Thoracic aorta (tissue), 2 donors: ENCODE results near the gene RSPO1. TPM values are rescaled to one million over a fixed set of nuclear protein-coding genes. Genes with fewer than 3 reads are reported as not detected.

Experiments
- ATAC-seq: fragments of 150-250 bp; one replicate; pipeline ENCODE4 v1.8.0; 2017; ENCODE audit warnings: low read depth; ENCODE audit not compliant: insufficient number of reproducible peaks, low FRiP score
- DNase-seq: peaks from one replicate; pipeline ENCODE4 v3.0.0-alpha.2; 2020; ENCODE audit warnings: low spot score
- H3K27ac ChIP-seq, 2 donors: fragments of 200-600 bp; sonication (generic); 1 replicate in 1 of 2; 2 replicates in 1 of 2; pipeline ENCODE4 v1.5.1; 2016; ENCODE audit warnings: mild to moderate bottlenecking in 2 of 2, moderate library complexity in 2 of 2
- H3K27me3 ChIP-seq: fragments of 200-600 bp; sonication (generic); replicated peaks from 2 replicates; pipeline ENCODE4 v1.6.0; 2016; ENCODE audit warnings: mild to moderate bottlenecking; ENCODE audit not compliant: insufficient read depth
- H3K36me3 ChIP-seq: fragments of 200-600 bp; sonication (generic); one replicate; pipeline ENCODE4 v1.5.1; 2016
- H3K4me1 ChIP-seq, 2 donors: fragments of 200-600 bp; sonication (generic); 1 replicate in 1 of 2; 2 replicates in 1 of 2; pipeline versions ENCODE4 v1.5.1 to v1.6.0; 2016; ENCODE audit warnings: low read depth in 2 of 2, mild to moderate bottlenecking in 1 of 2; ENCODE audit not compliant: control insufficient read depth in 1 of 2
- H3K4me3 ChIP-seq: fragments of 200-600 bp; sonication (generic); 2 replicates; pipeline ENCODE4 v1.5.1; 2016; ENCODE audit warnings: mild to moderate bottlenecking
- H3K9me3 ChIP-seq: fragments of 200-600 bp; sonication (generic); 2 replicates; pipeline ENCODE4 v1.5.1; 2016
- total RNA-seq, 2 donors: library from RNA; depleted of rRNA; stranded (reverse); fragments of >200 nt; gene quantifications; one replicate each; pipeline versions ENCODE4 v1.1.0 to v1.2.3, GENCODE V29; 2016
- TF ChIP-seq, protein P1 (sequence below): fragments of 200-600 bp; sonication (generic); IDR thresholded peaks from one replicate; pipeline ENCODE4 v1.5.1; 2019; ENCODE audit warnings: antibody characterized with exemption

Gene RSPO1
- total RNA-seq, 2 donors from 2014 or later: 0.42 to 0.95 TPM

GRCh38 chr1:37650721-37651120 is 16.0 kb upstream of the RSPO1 start:
- no peak for DNase-seq
- TF ChIP-seq, protein P1, sequence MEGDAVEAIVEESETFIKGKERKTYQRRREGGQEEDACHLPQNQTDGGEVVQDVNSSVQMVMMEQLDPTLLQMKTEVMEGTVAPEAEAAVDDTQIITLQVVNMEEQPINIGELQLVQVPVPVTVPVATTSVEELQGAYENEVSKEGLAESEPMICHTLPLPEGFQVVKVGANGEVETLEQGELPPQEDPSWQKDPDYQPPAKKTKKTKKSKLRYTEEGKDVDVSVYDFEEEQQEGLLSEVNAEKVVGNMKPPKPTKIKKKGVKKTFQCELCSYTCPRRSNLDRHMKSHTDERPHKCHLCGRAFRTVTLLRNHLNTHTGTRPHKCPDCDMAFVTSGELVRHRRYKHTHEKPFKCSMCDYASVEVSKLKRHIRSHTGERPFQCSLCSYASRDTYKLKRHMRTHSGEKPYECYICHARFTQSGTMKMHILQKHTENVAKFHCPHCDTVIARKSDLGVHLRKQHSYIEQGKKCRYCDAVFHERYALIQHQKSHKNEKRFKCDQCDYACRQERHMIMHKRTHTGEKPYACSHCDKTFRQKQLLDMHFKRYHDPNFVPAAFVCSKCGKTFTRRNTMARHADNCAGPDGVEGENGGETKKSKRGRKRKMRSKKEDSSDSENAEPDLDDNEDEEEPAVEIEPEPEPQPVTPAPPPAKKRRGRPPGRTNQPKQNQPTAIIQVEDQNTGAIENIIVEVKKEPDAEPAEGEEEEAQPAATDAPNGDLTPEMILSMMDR: no peak
- no peak overlapping the region for H3K4me3 ChIP-seq
- ATAC-seq: no peak
- H3K36me3 ChIP-seq: no peaks in the 10 kb centered on the region
- H3K4me1 ChIP-seq: no peaks in the 10 kb centered on the region
- no peak overlapping the region for H3K27ac ChIP-seq
- no peaks in the 10 kb centered on the region for H3K9me3 ChIP-seq
- no peaks in the 10 kb centered on the region for H3K27me3 ChIP-seq

DNA sequence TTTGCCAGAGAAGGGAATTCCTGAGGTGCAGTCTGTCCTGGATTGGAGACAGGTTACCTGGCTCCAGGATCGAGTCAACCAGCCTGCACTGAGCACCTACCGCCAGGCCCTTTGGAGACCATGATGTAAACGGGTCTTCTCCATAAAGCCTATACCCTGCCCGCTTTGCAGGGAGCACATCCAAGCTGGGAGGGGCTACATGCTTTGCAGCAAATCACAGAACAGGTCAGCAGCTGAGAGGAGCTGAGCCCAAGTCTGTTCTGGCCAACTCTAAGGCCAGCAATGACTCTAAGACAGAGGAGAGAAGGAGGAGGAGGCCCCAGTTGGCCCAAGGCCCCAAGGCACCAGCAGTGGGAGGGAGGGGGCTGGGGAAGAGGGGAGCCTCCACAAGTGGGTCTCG is 15.5 kb upstream of the RSPO1 start:
- TF ChIP-seq, protein P1: no peak
- Histone ChIP-seq H3K27ac (no peak overlapping the region), H3K9me3 (no peaks in the 10 kb centered on the region), H3K27me3 (no peaks in the 10 kb centered on the region), H3K4me1 (no peaks in the 10 kb centered on the region), H3K4me3 (no peak overlapping the region), H3K36me3 (no peaks in the 10 kb centered on the region)
- ATAC-seq: no peak
- no peak for DNase-seq

GRCh38 chr1:37647281-37647680 is 12.6 kb upstream of the RSPO1 start:
- TF ChIP-seq, protein P1: no peak
- no peaks in the 10 kb centered on the region for H3K4me1 ChIP-seq

DNA sequence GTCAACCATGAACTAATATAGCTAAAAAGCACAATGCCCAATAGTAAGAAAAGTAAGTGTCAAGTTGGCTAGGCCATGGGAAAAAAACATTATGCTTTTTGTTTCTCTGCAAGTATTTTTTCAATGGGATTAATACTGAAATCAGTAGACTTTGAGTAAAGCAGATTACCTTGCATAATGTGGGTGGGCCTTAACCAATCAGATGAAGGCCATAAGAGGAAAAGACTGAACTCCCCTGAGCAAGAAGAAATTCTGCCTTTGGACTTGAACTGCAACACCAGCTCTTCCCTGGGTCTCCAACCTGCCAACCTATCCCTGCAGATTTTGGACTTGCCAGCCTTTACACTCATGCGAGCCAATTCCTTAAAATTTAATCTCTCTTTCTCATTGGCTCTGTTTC is 6.4 kb upstream of the RSPO1 start:
- TF ChIP-seq, protein P1: no peak
- Histone ChIP-seq H3K4me1 (no peaks in the 10 kb centered on the region), H3K27me3 (no peaks in the 10 kb centered on the region), H3K4me3 (no peak overlapping the region), H3K36me3 (no peaks in the 10 kb centered on the region), H3K9me3 (peaks cover 16% of the 10 kb centered on the region), H3K27ac (no peak overlapping the region)
- ATAC-seq (no peak), DNase-seq (no peak)

More at GRCh38 chr1:37647281-37647680, 12.6 kb upstream of the RSPO1 start:
- Histone ChIP-seq H3K36me3 (no peaks in the 10 kb centered on the region), H3K27me3 (no peaks in the 10 kb centered on the region), H3K4me3 (no peak overlapping the region), H3K9me3 (peaks cover 4% of the 10 kb centered on the region), H3K27ac (no peak overlapping the region)
- DNase-seq (no peak), ATAC-seq (no peak)

DNA sequence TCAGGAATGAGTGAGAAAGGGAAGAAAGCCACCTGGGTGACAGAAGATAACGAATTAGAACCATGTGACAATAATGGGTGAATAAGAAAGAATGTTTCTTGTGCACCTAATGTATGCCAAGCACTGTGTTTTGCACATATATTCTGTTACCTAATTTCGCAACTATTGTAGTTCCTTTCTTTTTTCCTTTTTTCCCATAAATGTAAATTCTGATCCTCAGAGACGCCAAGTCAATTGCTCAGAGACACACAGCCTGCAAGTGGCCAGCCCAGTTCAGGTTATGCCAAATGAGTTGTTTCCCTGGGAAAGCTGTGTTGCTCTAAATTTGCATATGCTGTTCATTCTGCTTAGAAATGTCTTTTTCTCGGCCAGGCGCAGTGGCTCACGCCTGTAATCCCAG is 1.7 kb upstream of the RSPO1 start:
- no peak for ATAC-seq
- Histone ChIP-seq H3K4me1 (peaks cover 9% of the 10 kb centered on the region in 2 donors), H3K4me3 (no peak overlapping the region), H3K27me3 (peaks cover 8% of the 10 kb centered on the region), H3K36me3 (no peaks in the 10 kb centered on the region), H3K9me3 (peaks cover 4% of the 10 kb centered on the region), H3K27ac (no peak overlapping the region)
- TF ChIP-seq, protein P1: no peak
- DNase-seq: no peak
